HCT116 (cell line): Measurements from ENCODE around the gene ST3GAL3. TPM values are rescaled to one million over a fixed set of nuclear protein-coding genes. Genes with fewer than 3 reads are reported as not detected.

Experiments used
- ATAC-seq: fragments of 200-7000 bp; cut with Tn5 transposase; 2 replicates; pipeline ENCODE4 v1.9.1; 2020; ENCODE audit warnings: mild to moderate bottlenecking, moderate library complexity
- BruUV-seq: library from RNA; stranded (reverse); fragments of 400-500 nt; replicated peaks from 2 replicates; lab custom pipeline; 2021; lab: Mats Ljungman, UMichigan
- CTCF ChIA-PET: fragments of 300-600 bp; sonication (Branson Sonifier 250); formaldehyde crosslinking; loops from one replicate; lab custom pipeline; 2021; ENCODE audit warnings: antibody characterized with exemption; lab: Charles Lee
- POLR2A ChIA-PET: fragments of 300-600, 350-600 bp; sonication (Branson Sonifier 250); formaldehyde crosslinking; loops from one replicate; lab custom pipeline; 2021; ENCODE audit warnings: antibody characterized with exemption; lab: Charles Lee
- RAD21 ChIA-PET, 2 experiments: fragments of 300-600 bp; sonication (Branson Sonifier 250); formaldehyde crosslinking; loops; one replicate each; lab custom pipeline; 2023; ENCODE audit warnings: low total read pairs in 2 of 2; ENCODE audit not compliant: uncharacterized antibody in 2 of 2, unreplicated experiment in 2 of 2, low non-redundant PET in 1 of 2; lab: Charles Lee
- DNase-seq: peaks from one replicate; pipeline ENCODE4 v3.0.0-alpha.2; 2010; ENCODE audit warnings: low read depth, low spot score
- H2AFZ ChIP-seq: fragments of 200-600 bp; shearing (Covaris generic), sonication (generic); 2 replicates; pipeline ENCODE4 v1.6.1; 2017; ENCODE audit warnings: low read depth, mixed run types, mixed read lengths, antibody characterized with exemption, low read length; ENCODE audit not compliant: poor library complexity, severe bottlenecking
- H3K27ac ChIP-seq: 2 replicates; pipeline ENCODE4 v1.5.1; 2012; ENCODE audit warnings: low read depth, low read length
- H3K27me3 ChIP-seq: fragments of 200-600 bp; sonication (generic); 2 replicates; pipeline ENCODE4 v1.6.1; 2016; ENCODE audit warnings: mixed run types, low read length, mixed read lengths; ENCODE audit not compliant: insufficient read depth
- H3K36me3 ChIP-seq, 2 experiments: fragments of 200-500 bp in 1 of 2; fragments of 200-600 bp in 1 of 2; sonication (Bioruptor generic) in 1 of 2; sonication (generic) in 1 of 2; 2 replicates each; pipeline versions ENCODE4 v1.5.1 to v1.6.1; 2014 to 2016; ENCODE audit warnings: low read length in 2 of 2, inconsistent platforms in 1 of 2, mixed read lengths in 1 of 2, mixed run types in 1 of 2; ENCODE audit not compliant: insufficient read depth in 2 of 2, control insufficient read depth in 1 of 2
- H3K4me1 ChIP-seq, 2 experiments: fragments of 200-600 bp in 1 of 2; sonication (generic) in 1 of 2; 2 replicates each; pipeline versions ENCODE4 v1.5.1 to v1.6.1; 2012 to 2017; ENCODE audit warnings: low read length in 2 of 2, inconsistent platforms in 1 of 2, mild to moderate bottlenecking in 1 of 2, mixed read lengths in 1 of 2, mixed run types in 1 of 2, moderate library complexity in 1 of 2; ENCODE audit not compliant: insufficient read depth in 2 of 2, control insufficient read depth in 1 of 2
- H3K4me2 ChIP-seq: fragments of 200-600 bp; sonication (generic); 2 replicates; pipeline ENCODE4 v1.6.1; 2017; ENCODE audit warnings: mixed run types, low read length, mixed read lengths
- H3K4me3 ChIP-seq, 2 experiments: fragments of 200-600 bp in 1 of 2; sonication (generic) in 1 of 2; replicated peaks in 1 of 2; 2 replicates each; pipeline ENCODE4 v1.5.1; 2011 to 2016; ENCODE audit warnings: low read length in 2 of 2, control low read depth in 1 of 2, low read depth in 1 of 2, mild to moderate bottlenecking in 1 of 2, mixed read lengths in 1 of 2, mixed run types in 1 of 2
- H3K79me2 ChIP-seq: fragments of 200-600 bp; sonication (generic); 2 replicates; pipeline ENCODE4 v1.6.1; 2017; ENCODE audit warnings: mild to moderate bottlenecking, mixed run types, low read length, moderate library complexity, mixed read lengths; ENCODE audit not compliant: insufficient read depth
- H3K9ac ChIP-seq: fragments of 200-600 bp; sonication (generic); 2 replicates; pipeline ENCODE4 v1.6.1; 2016; ENCODE audit warnings: low read length, mixed read lengths
- H3K9me2 ChIP-seq: fragments of 200-600 bp; sonication (generic), shearing (Covaris generic); 2 replicates; pipeline ENCODE4 v1.6.1; 2017; ENCODE audit warnings: mixed run types, mild to moderate bottlenecking, moderate library complexity; ENCODE audit not compliant: insufficient read depth
- H3K9me3 ChIP-seq, 2 experiments: fragments of 200-500 bp in 1 of 2; fragments of 200-600 bp in 1 of 2; sonication (Bioruptor generic) in 1 of 2; sonication (generic) in 1 of 2; 2 replicates each; pipeline ENCODE4 v1.6.1; 2014 to 2017; ENCODE audit warnings: low read length in 2 of 2, mixed read lengths in 2 of 2, inconsistent platforms in 1 of 2, low read depth in 1 of 2, mild to moderate bottlenecking in 1 of 2, mixed run types in 1 of 2, moderate library complexity in 1 of 2; ENCODE audit not compliant: control insufficient read depth in 1 of 2, insufficient read depth in 1 of 2
- H4K20me1 ChIP-seq: fragments of 200-600 bp; sonication (generic), shearing (Covaris generic); 2 replicates; pipeline ENCODE4 v1.6.1; 2017; ENCODE audit warnings: mixed run types, mild to moderate bottlenecking, moderate library complexity; ENCODE audit not compliant: insufficient read depth
- CBX3 ChIP-seq: IDR thresholded peaks from 2 replicates; pipeline ENCODE4 v1.6.1; 2012; ENCODE audit warnings: low read depth
- EGR1 ChIP-seq: IDR thresholded peaks from 2 replicates; pipeline ENCODE4 v1.6.1; 2012; ENCODE audit warnings: low read depth
- ELF1 ChIP-seq: IDR thresholded peaks from 2 replicates; pipeline ENCODE4 v1.6.1; 2012; ENCODE audit warnings: low read depth, borderline replicate concordance
- EZH2 ChIP-seq: fragments of 200-600 bp; sonication (generic); IDR thresholded peaks from 2 replicates; pipeline ENCODE4 v1.6.1; 2017; ENCODE audit warnings: antibody characterized with exemption, mixed run types
- FOSL1 ChIP-seq: IDR thresholded peaks from 2 replicates; pipeline ENCODE4 v1.6.1; 2012; ENCODE audit warnings: low read depth
- JUND ChIP-seq: IDR thresholded peaks from 2 replicates; pipeline ENCODE4 v1.6.1; 2012
- MAX ChIP-seq: IDR thresholded peaks from 2 replicates; pipeline ENCODE4 v1.6.1; 2012
- POLR2AphosphoS5 ChIP-seq: IDR thresholded peaks from 2 replicates; pipeline ENCODE4 v1.6.1; 2011; ENCODE audit warnings: mild to moderate bottlenecking, low read depth, low read length, moderate library complexity
- RAD21 ChIP-seq: IDR thresholded peaks from 2 replicates; pipeline ENCODE4 v1.6.1; 2012; ENCODE audit warnings: low read depth, mild to moderate bottlenecking
- SP1 ChIP-seq: IDR thresholded peaks from 2 replicates; pipeline ENCODE4 v1.6.1; 2012; ENCODE audit warnings: low read depth
- SRF ChIP-seq: IDR thresholded peaks from 2 replicates; pipeline ENCODE4 v1.6.1; 2012; ENCODE audit warnings: low read depth
- TCF7L2 ChIP-seq: IDR thresholded peaks from 2 replicates; pipeline ENCODE4 v1.7.0; 2011; ENCODE audit warnings: borderline replicate concordance, inconsistent platforms; ENCODE audit not compliant: insufficient read depth, insufficient read length; ENCODE audit errors: extremely low read depth
- ZBTB33 ChIP-seq: IDR thresholded peaks from 2 replicates; pipeline ENCODE4 v1.6.1; 2011; ENCODE audit warnings: mild to moderate bottlenecking, low read length, moderate library complexity; ENCODE audit not compliant: insufficient replicate concordance; ENCODE audit errors: extremely low read depth
- ZNF274 ChIP-seq: fragments of 200-500 bp; sonication (Bioruptor generic); IDR thresholded peaks from 2 replicates; pipeline ENCODE4 v1.6.1; 2014; ENCODE audit warnings: mild to moderate bottlenecking, low read depth, low read length, inconsistent platforms
- intact Hi-C: fragments of 100-400 bp; cut with micrococcal nuclease; formaldehyde crosslinking; loops from 2 replicates; pipeline ENCODE4 v1.10.0; 2022
- total RNA-seq: library from RNA; stranded (reverse); gene quantifications from one replicate; pipeline ENCODE4 v1.2.1, GENCODE V29; 2021; ENCODE audit not compliant: unreplicated experiment

The ST3GAL3 gene
- total RNA-seq, 1 experiment from 2014 or later, result 7.2 TPM

GRCh38 chr1:43857163-43857562 lies 149.8 kb downstream of the ST3GAL3 start (continued):
- TF ChIP-seq MAX (no peak), FOSL1 (no peak), POLR2AphosphoS5 (no peak), TCF7L2 (no peak), JUND (no peak)
- TF ChIP-seq, all 23 proteins: peak for 0

- ATAC-seq, result peak; percentile 97
- H3K27me3 ChIP-seq, result no peaks in the 10 kb centered on the region
- H3K9ac ChIP-seq, result no peak overlapping the region
- no peaks in the 10 kb centered on the region for H3K36me3 ChIP-seq
- BruUV-seq, result no TSS peak
- H4K20me1 ChIP-seq, result no peaks in the 10 kb centered on the region
- TF ChIP-seq SRF (no peak), RAD21 (0 out of 2 replicates have a peak, but pooled peaks have one; percentile 7)
- H3K9me2 ChIP-seq, result no peaks in the 10 kb centered on the region
- peaks cover 21 to 23% of the 10 kb centered on the region in 2 experiments for H3K4me1 ChIP-seq
- intact Hi-C loops, result no loop called here
- ChIA-PET RAD21 (interaction anchor here in 1 of 2 experiments (0.8 kb wide), 2 partner anchors 30 to 71 kb away, joined by 3 read pairs; no protein-coding TSS in a partner anchor), CTCF (interaction anchor here (1.2 to 2.4 kb wide), 2 partner anchors 72 to 76 kb away, joined by 3 to 9 read pairs; no protein-coding TSS in a partner anchor), POLR2A (interaction anchor here (1.2 kb wide), 1 partner anchor 9 kb away, joined by 5 read pairs; no protein-coding TSS in a partner anchor)
- no peak overlapping the region for H2AFZ ChIP-seq
- no peak overlapping the region for H3K4me3 ChIP-seq
- H3K27ac ChIP-seq, result no peak overlapping the region
- H3K79me2 ChIP-seq, result no peaks in the 10 kb centered on the region
- peak overlapping the region; percentile 52 for H3K4me2 ChIP-seq
- no peaks in the 10 kb centered on the region for H3K9me3 ChIP-seq
- DNase-seq, result no peak
Observed at GRCh38 chr1:43858324-43858723, 151.0 kb downstream of the ST3GAL3 start.

GRCh38 chr1:43861337-43861736 lies 154.0 kb downstream of the ST3GAL3 start:
- DNase-seq (no peak), ATAC-seq (no peak)
- intact Hi-C loops, result no loop called here
- no peak overlapping the region for H3K4me3 ChIP-seq
- no peaks in the 10 kb centered on the region for H3K27me3 ChIP-seq
- no peaks in the 10 kb centered on the region for H3K79me2 ChIP-seq
- H4K20me1 ChIP-seq, result no peaks in the 10 kb centered on the region
- POLR2A ChIA-PET, result no interaction called here
- no peak overlapping the region for H2AFZ ChIP-seq
- RAD21 ChIA-PET, result no interaction called here
- TF ChIP-seq SP1 (no peak), CBX3 (no peak), EZH2 (no peak), SRF (no peak), JUND (no peak), ELF1 (no peak), EGR1 (no peak), ZBTB33 (no peak), ZNF274 (no peak), POLR2AphosphoS5 (no peak)
- TF ChIP-seq, all 23 proteins: peak for 0
- Histone ChIP-seq H3K27ac (no peak overlapping the region), H3K9ac (no peak overlapping the region), H3K9me2 (no peaks in the 10 kb centered on the region), H3K4me2 (no peak overlapping the region), H3K4me1 (peaks cover 21 to 30% of the 10 kb centered on the region in 2 experiments), H3K36me3 (no peaks in the 10 kb centered on the region), H3K9me3 (no peaks in the 10 kb centered on the region)
- BruUV-seq, result no TSS peak
- CTCF ChIA-PET, result no interaction called here
